ENCODE results near the gene PTPN14.

- TF ChIP-seq CTCF (IDR thresholded peaks at IDR 0.05; ENCODE audit: low read depth, low read length) (peak; percentile 90), MYC (IDR thresholded peaks at IDR 0.05; ENCODE audit: low read depth, low read length) (no peak), POLR2A (IDR thresholded peaks at IDR 0.05; ENCODE audit: extremely low read depth, insufficient read length) (no peak)
- TF ChIP-seq, protein P1, sequence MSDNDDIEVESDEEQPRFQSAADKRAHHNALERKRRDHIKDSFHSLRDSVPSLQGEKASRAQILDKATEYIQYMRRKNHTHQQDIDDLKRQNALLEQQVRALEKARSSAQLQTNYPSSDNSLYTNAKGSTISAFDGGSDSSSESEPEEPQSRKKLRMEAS (IDR thresholded peaks at IDR 0.05; ENCODE audit: low read depth, low read length) = no peak
Measured at GRCh38 chr1:214331827-214332423, 219.5 kb downstream of the PTPN14 start.

Measured in NB4 (cell line).